HG02884 (cell line): ENCODE measurements around the gene HCAR1.
A peak's percentile ranks its signal among the peaks of the same experiment; 100 is the strongest.
"Not testable (repeated sequence)": the region's sequence is repeated elsewhere in the genome, so short reads cannot be mapped to it uniquely, and the experiment has no call there.

Experiments used
- ATAC-seq: cut with Tn5 transposase; IDR thresholded peaks from one replicate; pipeline ENCODE4 v1.9.1; 2021; ENCODE audit warnings: mild to moderate bottlenecking, moderate library complexity; ENCODE audit not compliant: unreplicated experiment

Gene HCAR1

GRCh38 chr12:122730215-122731014, at the start of gene HCAR1:
TSS of gene HCAR1 (minus strand) at chr12:122730844. CDS start at chr12:122730339, 505 bp downstream.
- ATAC-seq: no peak

GRCh38 chr12:122757568-122757967, 26.9 kb upstream of the HCAR1 start:
- ATAC-seq: no peak

GRCh38 chr12:122754790-122755189, 24.1 kb upstream of the HCAR1 start:
- ATAC-seq: no peak

- no peak for ATAC-seq
Measured at GRCh38 chr12:122753319-122753650, 22.6 kb upstream of the HCAR1 start.

- ATAC-seq: peak; percentile 89
Measured at GRCh38 chr12:122752464-122753318, 22.0 kb upstream of the HCAR1 start, which contains the start of gene DENR. TSS of gene DENR (plus strand) at chr12:122752824. CDS start at chr12:122753702, 878 bp downstream.

- ATAC-seq: not testable (repeated sequence)
Measured at GRCh38 chr12:122750781-122751515, 20.3 kb upstream of the HCAR1 start.

GRCh38 chr12:122749569-122750332, 19.1 kb upstream of the HCAR1 start:
- ATAC-seq: no peak

GRCh38 chr12:122747224-122748135, 16.8 kb upstream of the HCAR1 start:
- no peak for ATAC-seq

- ATAC-seq: no peak
Measured at GRCh38 chr12:122743895-122744525, 13.4 kb upstream of the HCAR1 start.

GRCh38 chr12:122740351-122740750, 9.7 kb upstream of the HCAR1 start:
- no peak for ATAC-seq

GRCh38 chr12:122738571-122738970, 7.9 kb upstream of the HCAR1 start:
- ATAC-seq: no peak

- no peak for ATAC-seq
Measured at GRCh38 chr12:122732611-122733010, 2.0 kb upstream of the HCAR1 start.

GRCh38 chr12:122732170-122732569, 1.5 kb upstream of the HCAR1 start:
- no peak for ATAC-seq

- no peak for ATAC-seq
Measured at GRCh38 chr12:122729583-122730214, 945 bp downstream of the HCAR1 start.

- ATAC-seq: no peak
Measured at GRCh38 chr12:122726080-122726558, 4.5 kb downstream of the HCAR1 start.

- ATAC-seq: no peak
Measured at GRCh38 chr12:122725452-122726079, 5.1 kb downstream of the HCAR1 start.

- ATAC-seq: no peak
Measured at GRCh38 chr12:122724641-122725243, 5.9 kb downstream of the HCAR1 start.
